Activated CD8-positive, alpha-beta memory T cell treated with anti-CD3 and anti-CD28 coated beads for 4 hours (primary cell): Measurements from ENCODE around the gene MAP2.

Source experiments
- DNase-seq, 2 donors: peaks; one replicate each; pipeline ENCODE4 v3.0.0-alpha.2; 2020; ENCODE audit warnings: low read depth in 2 of 2

The MAP2 gene

DNA sequence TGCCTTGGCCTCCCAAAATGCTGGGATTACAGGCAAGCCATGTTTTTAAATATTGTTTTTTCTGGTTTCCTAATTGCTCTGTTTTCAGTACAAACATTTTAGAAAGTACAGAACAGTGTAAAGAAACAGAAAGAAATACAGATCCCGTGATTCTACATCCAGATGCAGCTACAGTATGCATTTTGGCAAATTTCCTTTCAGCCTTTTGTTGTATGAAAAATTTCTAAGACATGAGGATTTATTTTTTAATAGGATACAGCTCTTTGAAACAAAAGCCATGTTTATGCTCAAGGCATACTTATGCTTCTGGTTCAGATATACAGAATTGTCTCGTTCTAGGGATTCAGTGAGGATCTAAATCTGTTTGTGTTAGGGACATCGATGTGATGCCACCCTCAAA lies 109.5 kb downstream of the MAP2 start:
- DNase-seq: no peak

DNA sequence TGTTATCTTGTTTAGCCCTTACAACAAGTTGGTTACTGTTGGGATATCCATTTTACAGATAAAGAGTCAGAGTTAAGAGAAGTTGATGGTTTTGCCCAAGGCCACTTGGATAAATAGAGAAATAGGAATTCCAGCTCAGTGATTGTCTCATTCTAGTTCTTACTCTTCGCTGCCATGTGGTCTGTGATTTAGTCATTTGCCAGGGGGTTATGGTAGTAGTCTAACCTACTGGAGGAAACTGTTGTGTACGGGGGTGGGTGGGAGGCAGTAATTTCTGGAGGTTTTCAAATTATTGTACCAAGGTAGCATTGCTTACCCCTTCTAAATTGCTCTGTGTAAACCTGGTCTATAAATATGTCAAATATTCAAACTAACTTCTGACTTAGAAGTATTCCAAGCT lies 110.4 kb downstream of the MAP2 start:
- no peak for DNase-seq

DNA sequence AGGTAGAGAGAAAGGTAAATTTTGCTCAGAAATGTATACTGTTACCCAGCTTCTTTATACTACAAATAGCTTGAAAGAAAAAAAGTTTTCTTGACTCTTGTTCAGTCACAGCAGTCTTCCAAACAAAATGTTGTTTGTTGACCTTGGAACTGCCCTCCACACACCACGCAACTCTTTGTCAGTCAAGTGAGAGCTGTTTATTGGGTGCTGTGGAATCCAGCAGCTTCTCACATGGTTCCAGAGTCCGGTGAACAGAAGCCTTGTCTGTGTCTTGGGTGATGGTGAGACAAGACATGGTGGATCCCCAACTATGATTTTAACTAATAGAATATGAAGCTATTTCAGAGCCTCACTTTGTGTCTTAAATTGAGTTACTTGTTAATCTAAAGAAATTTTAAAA lies 112.5 kb downstream of the MAP2 start:
- DNase-seq: no peak

DNA sequence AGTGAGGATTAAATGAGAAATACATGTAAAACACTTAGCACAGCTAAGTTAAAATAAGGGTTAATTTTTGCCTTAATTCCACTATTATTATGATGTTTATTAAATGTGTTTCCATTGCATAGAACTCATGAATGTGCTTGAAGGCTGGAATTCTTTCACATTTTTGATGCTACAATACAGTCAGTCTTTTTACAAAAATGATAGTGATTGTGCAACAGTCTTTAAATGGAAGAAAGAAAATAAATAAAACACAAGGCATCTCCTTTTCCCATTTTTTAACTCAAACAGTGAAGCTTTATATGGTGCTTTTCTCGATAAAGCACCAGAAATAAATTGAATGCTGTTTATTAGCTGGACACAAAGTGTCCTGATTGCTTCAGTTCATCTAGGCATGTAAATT lies 123.9 kb downstream of the MAP2 start:
- no peak for DNase-seq

DNA sequence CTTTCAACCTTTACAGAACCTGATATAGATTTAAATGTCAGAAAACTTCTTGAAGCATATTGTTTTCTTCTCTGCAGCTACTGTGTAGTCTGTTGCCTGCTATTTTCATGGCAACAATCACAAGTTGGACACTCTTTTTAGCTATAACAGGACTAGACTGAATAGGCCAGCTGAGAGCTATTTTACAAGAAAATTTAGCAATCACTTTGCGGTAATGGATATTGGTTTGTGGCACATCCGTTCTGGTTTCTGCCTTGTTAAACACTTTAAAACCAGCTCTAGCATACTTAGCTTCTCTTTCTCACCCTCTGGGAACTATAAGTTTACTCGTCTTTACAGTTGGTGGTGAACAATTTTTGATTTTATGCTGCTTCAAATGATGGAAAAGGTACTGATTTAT lies 125.7 kb downstream of the MAP2 start:
- DNase-seq: no peak

GRCh38 chr2:209553913-209554312 lies 130.1 kb downstream of the MAP2 start:
- DNase-seq: no peak

GRCh38 chr2:209556354-209556961 lies 132.6 kb downstream of the MAP2 start:
- no peak for DNase-seq

DNA sequence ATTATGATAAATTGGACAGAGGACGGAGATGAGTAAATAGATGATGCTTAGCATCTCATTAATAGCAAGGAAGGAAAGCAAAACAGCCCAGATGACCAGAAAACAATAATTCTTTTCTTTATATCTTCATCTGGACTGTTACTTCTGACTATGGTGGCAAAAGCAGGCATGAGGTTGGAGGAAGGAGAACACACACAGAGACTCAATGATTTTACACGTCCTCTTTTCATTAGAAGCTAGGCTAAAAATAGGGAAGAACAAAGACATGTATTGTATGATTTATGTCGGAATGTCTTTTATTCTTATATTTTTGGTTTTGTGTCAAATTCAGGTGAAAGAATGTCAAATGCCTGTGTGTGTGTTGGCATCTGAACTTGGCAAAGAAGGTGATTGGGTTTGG lies 137.1 kb downstream of the MAP2 start:
- DNase-seq: no peak

DNA sequence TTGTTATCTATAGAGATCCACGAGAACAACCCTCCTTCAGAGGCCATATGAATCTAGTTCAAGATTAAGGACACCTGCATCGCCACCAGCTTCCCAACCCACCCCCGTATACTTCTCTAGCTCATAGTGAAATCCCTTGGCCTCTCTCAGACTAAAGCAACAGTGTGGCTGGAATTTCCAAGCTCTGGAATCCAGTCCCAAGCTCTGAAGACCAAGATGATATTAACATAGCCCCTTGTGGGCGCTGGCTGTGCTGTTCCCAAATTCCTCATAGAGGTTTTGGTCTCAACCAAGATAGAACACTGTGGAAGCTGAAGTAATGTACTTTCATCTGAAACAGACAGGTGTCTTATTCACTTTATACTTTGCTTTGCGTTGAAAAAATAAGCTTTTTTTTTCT lies 139.6 kb downstream of the MAP2 start:
- no peak for DNase-seq

GRCh38 chr2:209564816-209565215 lies 141.0 kb downstream of the MAP2 start:
- no peak for DNase-seq

- DNase-seq: no peak
These were observed 142.2 kb downstream of the MAP2 start for GRCh38 chr2:209565896-209566582.

GRCh38 chr2:209570194-209570593 lies 146.3 kb downstream of the MAP2 start:
- no peak for DNase-seq

DNA sequence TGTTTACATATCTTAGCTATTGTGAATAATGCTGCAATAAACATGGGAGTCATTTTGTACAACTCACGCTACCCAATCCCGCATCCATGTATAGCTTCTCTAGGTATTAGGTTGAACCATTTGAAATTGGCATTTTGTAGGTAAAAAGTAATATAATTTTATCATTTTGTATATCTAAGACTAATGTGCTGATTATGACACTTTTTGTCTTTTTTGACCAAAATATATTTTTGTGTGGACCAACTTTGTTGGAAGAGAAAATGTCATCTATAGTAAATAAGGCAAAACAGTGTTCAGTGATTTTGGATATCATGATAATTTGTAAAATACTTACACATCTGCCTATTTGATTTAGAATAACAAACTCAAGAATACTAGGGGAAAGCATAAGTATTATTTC lies 150.7 kb downstream of the MAP2 start:
- no peak for DNase-seq

DNA sequence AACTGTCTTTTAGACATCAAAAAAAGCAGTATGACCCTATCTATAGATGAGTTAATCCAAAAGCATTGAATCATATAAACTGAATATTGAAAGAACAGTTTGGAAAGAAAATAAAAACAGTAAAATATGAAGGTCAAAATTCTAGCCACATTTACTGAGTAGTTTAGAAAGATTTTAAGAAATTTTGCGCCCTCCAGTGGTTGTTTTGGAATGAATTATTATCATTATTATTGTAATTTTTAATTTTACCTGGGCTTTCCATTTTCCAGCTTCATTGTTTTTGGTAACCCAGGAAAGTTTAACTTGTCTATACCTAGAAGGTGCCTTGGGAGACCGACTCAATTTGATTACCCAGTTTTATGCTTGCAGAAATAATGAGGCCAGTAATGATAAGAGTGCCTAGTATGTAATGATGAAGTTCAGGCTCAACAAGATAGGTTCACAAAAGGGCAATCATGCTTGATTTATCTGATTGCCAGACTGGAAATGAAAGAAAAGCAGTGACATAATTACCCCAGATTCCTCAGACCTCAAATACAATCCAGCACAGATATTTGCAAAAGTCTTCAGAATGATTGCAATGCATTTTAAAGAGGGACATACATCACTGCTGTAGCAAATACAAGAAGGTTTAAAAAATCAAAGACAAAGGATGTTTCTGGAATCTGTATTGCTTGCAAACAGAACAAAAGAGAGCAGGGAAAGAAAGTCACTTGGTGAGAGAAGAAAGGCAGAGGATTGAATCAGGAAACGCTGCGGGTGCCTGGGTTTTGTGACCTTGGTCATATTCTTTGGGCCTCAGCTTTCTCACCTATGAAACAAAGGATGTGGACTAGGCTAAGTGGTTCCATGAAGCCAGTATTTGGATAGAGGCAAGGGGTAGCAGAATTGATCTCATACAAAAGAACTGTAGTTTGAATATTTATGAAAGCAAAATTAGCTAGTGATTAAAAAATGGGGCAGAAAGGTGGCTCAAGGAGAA lies 153.8 kb downstream of the MAP2 start:
- no peak for DNase-seq

- DNase-seq: no peak
These were observed 154.7 kb downstream of the MAP2 start for GRCh38 chr2:209578394-209579001.

DNA sequence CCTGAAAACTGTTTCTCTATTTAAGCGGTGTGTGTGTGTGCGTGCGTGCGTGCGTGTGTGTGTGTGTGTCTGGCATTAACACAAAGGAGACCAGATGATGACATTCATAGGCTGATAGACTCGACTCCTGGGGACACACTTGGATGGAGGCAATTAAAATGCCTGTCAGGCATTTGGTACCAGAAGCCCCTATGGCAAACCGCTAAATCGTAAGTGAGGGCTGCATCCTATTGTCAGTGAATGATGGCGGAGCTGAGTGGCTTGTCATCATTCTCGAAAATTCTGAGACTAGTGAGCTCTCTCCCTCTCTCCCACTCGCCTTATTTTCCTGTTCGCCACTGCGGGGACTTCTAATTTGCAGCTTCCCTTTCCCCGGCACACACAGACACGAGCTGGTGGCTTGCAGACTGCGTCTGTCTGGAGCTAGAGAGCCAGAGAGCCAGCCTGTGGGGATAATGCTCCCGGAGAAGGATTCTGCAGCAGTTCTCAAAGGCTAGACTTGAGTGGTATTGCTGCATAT lies 155.4 kb downstream of the MAP2 start:
- no peak for DNase-seq

DNA sequence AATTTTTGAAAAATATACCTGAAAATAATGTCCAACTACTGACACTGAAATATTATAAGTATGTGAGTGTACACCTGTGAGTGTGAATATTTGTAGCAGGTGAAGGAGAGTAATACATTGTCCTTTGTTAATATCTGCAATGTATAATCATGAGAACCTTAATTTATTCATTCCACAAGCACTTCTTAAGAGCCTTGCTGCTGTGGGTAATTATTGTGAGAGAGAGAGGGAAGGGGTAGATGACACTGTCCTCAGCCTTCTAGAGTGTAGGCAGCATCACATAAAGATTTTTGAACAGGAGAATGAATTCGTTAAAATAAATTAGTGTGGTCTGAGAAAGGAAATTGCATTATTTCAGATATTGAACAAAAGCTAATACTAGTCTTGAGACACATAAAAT lies 157.2 kb downstream of the MAP2 start:
- no peak for DNase-seq

DNA sequence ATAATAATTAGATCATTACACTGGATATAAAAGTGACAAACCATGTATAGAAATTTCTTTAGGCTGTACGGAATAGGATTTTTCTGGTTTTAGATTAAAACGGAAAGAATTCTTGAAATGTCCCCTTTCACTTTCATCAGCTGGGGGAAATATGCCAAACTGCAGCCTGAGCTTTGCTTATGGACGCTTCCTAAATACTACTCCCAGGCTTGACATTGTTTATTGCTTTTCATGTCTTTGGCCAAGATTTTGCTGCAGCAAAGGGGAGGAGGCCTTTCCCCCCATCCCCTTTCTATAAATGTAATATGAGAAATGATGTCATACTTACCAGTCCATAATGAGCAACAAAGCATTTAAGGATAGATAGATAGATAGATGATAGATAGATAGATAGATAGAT lies 158.4 kb downstream of the MAP2 start:
- no peak for DNase-seq

GRCh38 chr2:209584472-209584871 lies 160.6 kb downstream of the MAP2 start:
- no peak for DNase-seq

GRCh38 chr2:209584915-209585314 lies 161.1 kb downstream of the MAP2 start:
- DNase-seq: no peak

GRCh38 chr2:209591021-209591420 lies 167.2 kb downstream of the MAP2 start:
- no peak for DNase-seq

DNA sequence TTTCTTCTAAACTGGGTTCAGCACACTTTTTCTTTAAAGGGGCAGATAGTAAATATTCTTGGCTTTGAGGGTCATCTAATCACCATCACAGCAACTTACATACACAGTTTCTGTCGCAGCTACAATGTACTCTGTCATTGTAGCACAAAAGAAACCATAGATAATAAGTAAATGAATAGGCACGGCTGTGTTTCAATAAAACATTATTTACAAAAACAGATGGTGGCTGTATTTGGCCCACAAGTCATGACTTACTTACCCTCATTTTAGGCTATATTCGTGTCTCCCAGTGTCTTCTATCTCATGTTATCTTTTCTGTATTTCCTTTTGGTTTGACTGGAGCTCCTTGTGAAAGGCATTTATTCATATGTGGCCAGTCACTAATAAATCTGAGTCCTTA lies 168.3 kb downstream of the MAP2 start:
- DNase-seq: no peak
